Neural cell (in vitro differentiated cells): ENCODE data around the gene LYPD6B. TPM values are rescaled to one million over a fixed set of nuclear protein-coding genes. Genes with fewer than 3 reads are reported as not detected.

Experiments
- H2AFZ ChIP-seq: fragments of 200-600, 300-800 bp; sonication (generic), shearing (Covaris generic); 2 replicates; pipeline ENCODE4 v1.6.0; 2014; ENCODE audit warnings: low read depth, mild to moderate bottlenecking, antibody characterized with exemption, low read length, moderate library complexity
- H3F3A ChIP-seq: fragments of 200-600 bp; shearing (Covaris generic); 2 replicates; pipeline ENCODE4 v1.6.1; 2016; ENCODE audit warnings: mild to moderate bottlenecking, moderate library complexity, mixed read lengths, antibody characterized with exemption, low read length; ENCODE audit not compliant: insufficient read depth, poor library complexity, severe bottlenecking
- H3K27ac ChIP-seq: fragments of 200-600, 300-800 bp; sonication (generic), shearing (Covaris generic); 2 replicates; pipeline ENCODE4 v1.5.1; 2014; ENCODE audit warnings: mild to moderate bottlenecking, low read length, moderate library complexity
- H3K27me3 ChIP-seq: fragments of 300-800, 200-600 bp; sonication (generic), shearing (Covaris generic); 2 replicates; pipeline ENCODE4 v1.6.0; 2014; ENCODE audit warnings: mild to moderate bottlenecking, low read depth, low read length, moderate library complexity; ENCODE audit not compliant: insufficient read depth
- H3K36me3 ChIP-seq: fragments of 300-800, 200-600 bp; sonication (generic), shearing (Covaris generic); 2 replicates; pipeline ENCODE4 v1.5.1; 2014; ENCODE audit warnings: mild to moderate bottlenecking, antibody characterized with exemption, low read length, moderate library complexity; ENCODE audit not compliant: insufficient read depth
- H3K4me2 ChIP-seq: fragments of 300-800, 200-600 bp; sonication (generic), shearing (Covaris generic); 2 replicates; pipeline ENCODE4 v1.6.0; 2014; ENCODE audit warnings: mild to moderate bottlenecking, low read length
- H3K4me3 ChIP-seq: fragments of 300-800, 200-600 bp; sonication (generic), shearing (Covaris generic); 2 replicates; pipeline ENCODE4 v1.5.1; 2014; ENCODE audit warnings: mild to moderate bottlenecking, low read length, moderate library complexity
- H3K79me2 ChIP-seq: fragments of 200-600 bp; shearing (Covaris generic); replicated peaks from 2 replicates; pipeline ENCODE4 v1.6.0; 2014; ENCODE audit warnings: mild to moderate bottlenecking, low read length, moderate library complexity; ENCODE audit not compliant: insufficient read depth
- H3K9ac ChIP-seq: fragments of 300-800, 200-600 bp; sonication (generic), shearing (Covaris generic); 2 replicates; pipeline ENCODE4 v1.6.1; 2016; ENCODE audit warnings: mild to moderate bottlenecking, low read length, mixed read lengths
- H3K9me2 ChIP-seq: fragments of 200-600 bp; shearing (Covaris generic); 2 replicates; pipeline ENCODE4 v1.6.1; 2016; ENCODE audit warnings: mild to moderate bottlenecking, low read length, mixed read lengths; ENCODE audit not compliant: insufficient read depth
- H3K9me3 ChIP-seq: fragments of 200-600, 300-800 bp; sonication (generic), shearing (Covaris generic); 2 replicates; pipeline ENCODE4 v1.6.1; 2016; ENCODE audit warnings: mild to moderate bottlenecking, mixed run types, low read length, moderate library complexity, mixed read lengths
- H4K20me1 ChIP-seq: fragments of 200-600 bp; shearing (Covaris generic); 2 replicates; pipeline ENCODE4 v1.6.1; 2016; ENCODE audit warnings: mild to moderate bottlenecking, mixed run types; ENCODE audit not compliant: insufficient read depth
- EP300 ChIP-seq: fragments of 450-650 bp; conservative IDR thresholded peaks from 2 replicates; pipeline ENCODE4 v1.6.1; 2014; ENCODE audit warnings: antibody characterized with exemption, mild to moderate bottlenecking, moderate library complexity; ENCODE audit not compliant: poor library complexity, severe bottlenecking
- EZH2 ChIP-seq: fragments of 200-600, 300-800 bp; shearing (Covaris generic), sonication (generic); IDR thresholded peaks from 2 replicates; pipeline ENCODE4 v1.6.1; 2014; ENCODE audit warnings: antibody characterized with exemption, low read length, borderline replicate concordance, mild to moderate bottlenecking; ENCODE audit not compliant: insufficient read depth, poor library complexity, severe bottlenecking
- MXI1 ChIP-seq: fragments of 450-650 bp; conservative IDR thresholded peaks from 2 replicates; pipeline ENCODE4 v1.6.1; 2014; ENCODE audit warnings: antibody characterized with exemption, mild to moderate bottlenecking; ENCODE audit not compliant: poor library complexity, severe bottlenecking
- POLR2AphosphoS5 ChIP-seq: IDR thresholded peaks from 2 replicates; pipeline ENCODE4 v1.6.1; 2012
- RAD21 ChIP-seq: fragments of 450-650 bp; conservative IDR thresholded peaks from 2 replicates; pipeline ENCODE4 v1.6.1; 2014; ENCODE audit warnings: antibody characterized with exemption, mild to moderate bottlenecking, moderate library complexity
- SMC3 ChIP-seq: fragments of 450-650 bp; conservative IDR thresholded peaks from 2 replicates; pipeline ENCODE4 v1.6.1; 2014; ENCODE audit warnings: antibody characterized with exemption, mild to moderate bottlenecking, moderate library complexity; ENCODE audit not compliant: poor library complexity
- TAF1 ChIP-seq: IDR thresholded peaks from 2 replicates; pipeline ENCODE4 v1.6.1; 2012; ENCODE audit warnings: low read depth
- polyA plus RNA-seq: library from polyadenylated mRNA; depleted of rRNA; stranded (reverse); fragments of >200 nt; gene quantifications from 2 replicates; pipeline ENCODE4 v1.2.3, GENCODE V29; 2014
- TF ChIP-seq, protein P1 (sequence below): IDR thresholded peaks from 2 replicates; pipeline ENCODE4 v1.6.1; 2012; ENCODE audit warnings: borderline replicate concordance
- TF ChIP-seq, protein P2 (sequence below): fragments of 450-650 bp; IDR thresholded peaks from 2 replicates; pipeline ENCODE4 v1.5.1; 2014; ENCODE audit warnings: antibody characterized with exemption, mild to moderate bottlenecking, moderate library complexity; ENCODE audit not compliant: poor library complexity, severe bottlenecking

Gene LYPD6B
- polyA plus RNA-seq, 1 donor from 2014 or later: 0.68 TPM

GRCh38 chr2:149039213-149039724, 770 bp downstream of the LYPD6B start:
- Histone ChIP-seq H3K27ac (no peak overlapping the region), H2AFZ (no peak overlapping the region), H3F3A (no peaks in the 10 kb centered on the region), H3K4me2 (no peak overlapping the region), H3K36me3 (no peaks in the 10 kb centered on the region), H3K4me3 (peak overlapping the region; percentile 65), H4K20me1 (no peaks in the 10 kb centered on the region), H3K9ac (peak overlapping the region; percentile 39), H3K79me2 (no peaks in the 10 kb centered on the region), H3K27me3 (peaks cover 19% of the 10 kb centered on the region), H3K9me3 (no peaks in the 10 kb centered on the region), H3K9me2 (no peaks in the 10 kb centered on the region)
- no peak for TF ChIP-seq EP300

DNA sequence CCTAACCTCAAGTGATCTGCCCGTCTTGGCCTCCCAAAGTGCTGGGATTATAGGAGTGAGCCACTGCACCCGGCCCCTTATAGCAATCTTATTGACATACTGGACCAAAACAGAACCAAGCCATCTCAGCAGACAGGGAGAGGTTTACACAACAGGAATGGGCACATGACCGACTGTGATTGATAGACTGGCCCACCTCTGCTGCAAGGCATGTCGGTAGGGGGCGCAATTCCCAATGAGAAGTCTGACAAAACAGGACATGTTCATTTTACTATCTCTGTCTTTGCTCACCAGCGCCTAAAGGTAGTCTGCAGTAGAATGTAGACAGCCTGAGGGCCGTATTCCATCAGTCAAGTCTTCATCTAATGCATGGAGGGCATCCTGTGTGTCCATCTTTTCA, 2.0 kb downstream of the LYPD6B start:
- H3K4me3 ChIP-seq: no peak overlapping the region
- H4K20me1 ChIP-seq: no peaks in the 10 kb centered on the region
- no peaks in the 10 kb centered on the region for H3K9me3 ChIP-seq
- TF ChIP-seq, protein P1, sequence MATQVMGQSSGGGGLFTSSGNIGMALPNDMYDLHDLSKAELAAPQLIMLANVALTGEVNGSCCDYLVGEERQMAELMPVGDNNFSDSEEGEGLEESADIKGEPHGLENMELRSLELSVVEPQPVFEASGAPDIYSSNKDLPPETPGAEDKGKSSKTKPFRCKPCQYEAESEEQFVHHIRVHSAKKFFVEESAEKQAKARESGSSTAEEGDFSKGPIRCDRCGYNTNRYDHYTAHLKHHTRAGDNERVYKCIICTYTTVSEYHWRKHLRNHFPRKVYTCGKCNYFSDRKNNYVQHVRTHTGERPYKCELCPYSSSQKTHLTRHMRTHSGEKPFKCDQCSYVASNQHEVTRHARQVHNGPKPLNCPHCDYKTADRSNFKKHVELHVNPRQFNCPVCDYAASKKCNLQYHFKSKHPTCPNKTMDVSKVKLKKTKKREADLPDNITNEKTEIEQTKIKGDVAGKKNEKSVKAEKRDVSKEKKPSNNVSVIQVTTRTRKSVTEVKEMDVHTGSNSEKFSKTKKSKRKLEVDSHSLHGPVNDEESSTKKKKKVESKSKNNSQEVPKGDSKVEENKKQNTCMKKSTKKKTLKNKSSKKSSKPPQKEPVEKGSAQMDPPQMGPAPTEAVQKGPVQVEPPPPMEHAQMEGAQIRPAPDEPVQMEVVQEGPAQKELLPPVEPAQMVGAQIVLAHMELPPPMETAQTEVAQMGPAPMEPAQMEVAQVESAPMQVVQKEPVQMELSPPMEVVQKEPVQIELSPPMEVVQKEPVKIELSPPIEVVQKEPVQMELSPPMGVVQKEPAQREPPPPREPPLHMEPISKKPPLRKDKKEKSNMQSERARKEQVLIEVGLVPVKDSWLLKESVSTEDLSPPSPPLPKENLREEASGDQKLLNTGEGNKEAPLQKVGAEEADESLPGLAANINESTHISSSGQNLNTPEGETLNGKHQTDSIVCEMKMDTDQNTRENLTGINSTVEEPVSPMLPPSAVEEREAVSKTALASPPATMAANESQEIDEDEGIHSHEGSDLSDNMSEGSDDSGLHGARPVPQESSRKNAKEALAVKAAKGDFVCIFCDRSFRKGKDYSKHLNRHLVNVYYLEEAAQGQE: no peak
- TF ChIP-seq, protein P2, sequence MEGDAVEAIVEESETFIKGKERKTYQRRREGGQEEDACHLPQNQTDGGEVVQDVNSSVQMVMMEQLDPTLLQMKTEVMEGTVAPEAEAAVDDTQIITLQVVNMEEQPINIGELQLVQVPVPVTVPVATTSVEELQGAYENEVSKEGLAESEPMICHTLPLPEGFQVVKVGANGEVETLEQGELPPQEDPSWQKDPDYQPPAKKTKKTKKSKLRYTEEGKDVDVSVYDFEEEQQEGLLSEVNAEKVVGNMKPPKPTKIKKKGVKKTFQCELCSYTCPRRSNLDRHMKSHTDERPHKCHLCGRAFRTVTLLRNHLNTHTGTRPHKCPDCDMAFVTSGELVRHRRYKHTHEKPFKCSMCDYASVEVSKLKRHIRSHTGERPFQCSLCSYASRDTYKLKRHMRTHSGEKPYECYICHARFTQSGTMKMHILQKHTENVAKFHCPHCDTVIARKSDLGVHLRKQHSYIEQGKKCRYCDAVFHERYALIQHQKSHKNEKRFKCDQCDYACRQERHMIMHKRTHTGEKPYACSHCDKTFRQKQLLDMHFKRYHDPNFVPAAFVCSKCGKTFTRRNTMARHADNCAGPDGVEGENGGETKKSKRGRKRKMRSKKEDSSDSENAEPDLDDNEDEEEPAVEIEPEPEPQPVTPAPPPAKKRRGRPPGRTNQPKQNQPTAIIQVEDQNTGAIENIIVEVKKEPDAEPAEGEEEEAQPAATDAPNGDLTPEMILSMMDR: peak; percentile 27
- no peaks in the 10 kb centered on the region for H3K79me2 ChIP-seq
- peaks cover 19% of the 10 kb centered on the region for H3K27me3 ChIP-seq
- H3K4me2 ChIP-seq: no peak overlapping the region
- H3F3A ChIP-seq: no peaks in the 10 kb centered on the region
- H3K27ac ChIP-seq: no peak overlapping the region
- no peaks in the 10 kb centered on the region for H3K9me2 ChIP-seq
- no peaks in the 10 kb centered on the region for H3K36me3 ChIP-seq
- no peak overlapping the region for H3K9ac ChIP-seq
- H2AFZ ChIP-seq: no peak overlapping the region

DNA sequence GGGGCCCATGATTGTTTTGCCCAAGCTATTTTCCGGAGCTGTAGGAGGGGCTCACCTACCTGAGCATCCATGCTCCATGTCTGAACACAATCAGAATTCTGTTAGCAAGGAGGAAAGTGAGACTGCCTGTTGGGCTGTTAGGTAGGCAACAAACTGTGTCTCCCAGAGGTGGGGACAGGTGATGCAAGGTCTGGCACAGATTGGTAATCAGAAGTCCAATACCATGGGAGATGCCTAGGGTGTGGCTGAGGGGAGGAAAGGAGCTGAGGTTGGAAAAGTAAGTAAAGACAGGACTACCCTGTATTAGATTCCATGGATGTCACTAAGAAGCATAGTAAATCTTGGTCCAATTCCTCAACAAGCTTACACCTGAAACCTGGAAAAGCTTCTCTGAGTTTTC, 3.0 kb downstream of the LYPD6B start:
- no peaks in the 10 kb centered on the region for H3K36me3 ChIP-seq
- no peak overlapping the region for H3K27ac ChIP-seq
- H3K27me3 ChIP-seq: peaks cover 19% of the 10 kb centered on the region
- H3K4me2 ChIP-seq: no peak overlapping the region
- H3K9me3 ChIP-seq: no peaks in the 10 kb centered on the region
- H3F3A ChIP-seq: no peaks in the 10 kb centered on the region
- H3K9me2 ChIP-seq: no peaks in the 10 kb centered on the region
- H3K4me3 ChIP-seq: no peak overlapping the region
- H4K20me1 ChIP-seq: no peaks in the 10 kb centered on the region
- no peak overlapping the region for H3K9ac ChIP-seq
- H3K79me2 ChIP-seq: no peaks in the 10 kb centered on the region
- TF ChIP-seq TAF1 (no peak), MXI1 (no peak), EZH2 (no peak), EP300 (no peak), POLR2AphosphoS5 (no peak), RAD21 (no peak), SMC3 (no peak)
- TF ChIP-seq, protein P1: no peak
- TF ChIP-seq, protein P2: no peak
- no peak overlapping the region for H2AFZ ChIP-seq
